ENCODE measurements around the gene GNG3. TPM values are rescaled to one million over a fixed set of nuclear protein-coding genes. Genes with fewer than 3 reads are reported as not detected.

Gene GNG3
- total and polyA plus RNA-seq, 3 experiments from 2014 or later, result 0.36 TPM; not detected in 2

- Histone ChIP-seq H3K36me3 (ENCODE audit: insufficient read depth, low read length) (peaks cover 63% of the 10 kb centered on the region), H3K4me1 (ENCODE audit: insufficient read depth, low read length) (peaks cover 32% of the 10 kb centered on the region), H3K9me3 (ENCODE audit: low read length) (no peaks in the 10 kb centered on the region), H3K27me3 (ENCODE audit: insufficient read depth, low read length, poor library complexity, severe bottlenecking) (no peaks in the 10 kb centered on the region), H3K4me3 (ENCODE audit: low read length) (no peak overlapping the region), H3K27ac (ENCODE audit: low read depth, low read length) (no peak overlapping the region)
- no peaks in the 10 kb centered on the region for H3K9me3 Mint-ChIP-seq
- CTCF ChIA-PET, result no interaction called here
- no peaks in the 10 kb centered on the region for H3K27me3 Mint-ChIP-seq
- H3K4me3 Mint-ChIP-seq, result peak overlapping the region in 1 of 7 donors; percentile 84
- DNase-seq, result no peak
- POLR2A ChIA-PET, result no interaction called here
- peak overlapping the region in 4 of 8 donors; percentile 34 to 73 (median 70) for H3K27ac Mint-ChIP-seq
- peaks cover 49 to 79% (median 66%) of the 10 kb centered on the region in 3 donors for H3K4me1 Mint-ChIP-seq
- H3K36me3 Mint-ChIP-seq, result peaks cover 30 to 86% (median 45%) of the 10 kb centered on the region in 3 donors
Measured at GRCh38 chr11:62721994-62722393, 14.5 kb downstream of the GNG3 start.

GRCh38 chr11:62724171-62724570, 16.7 kb downstream of the GNG3 start:
- Mint-ChIP-seq H3K4me1 (peaks cover 55 to 70% (median 69%) of the 10 kb centered on the region in 3 donors), H3K4me3 (peak overlapping the region; percentile 92 to 99 (median 98)), H3K9me3 (no peaks in the 10 kb centered on the region), H3K27ac (peak overlapping the region; percentile 44 to 97 (median 76)), H3K27me3 (peaks cover 0 to 3% of the 10 kb centered on the region in 2 donors), H3K36me3 (peaks cover 24 to 87% (median 38%) of the 10 kb centered on the region in 3 donors)
- ChIA-PET POLR2A (interaction anchor here (0.7 to 1.7 kb wide), 3 partner anchors 62 to 739 kb away, joined by 3 to 4 read pairs (median 4); no protein-coding TSS in a partner anchor), CTCF (interaction anchor here (1.1 to 2.8 kb wide), 3 partner anchors 9 to 62 kb away, joined by 3 to 10 read pairs (median 3); partner anchors contain the start of genes BSCL2 and GNG3)
- H3K4me1 ChIP-seq (ENCODE audit: insufficient read depth, low read length), result peaks cover 32% of the 10 kb centered on the region
- H3K9me3 ChIP-seq (ENCODE audit: low read length), result no peaks in the 10 kb centered on the region
- H3K4me3 ChIP-seq (ENCODE audit: low read length), result peak overlapping the region; percentile 63
- no peaks in the 10 kb centered on the region for H3K27me3 ChIP-seq (ENCODE audit: insufficient read depth, low read length, poor library complexity, severe bottlenecking)
- DNase-seq, result no peak
- peaks cover 49% of the 10 kb centered on the region for H3K36me3 ChIP-seq (ENCODE audit: insufficient read depth, low read length)
- no peak overlapping the region for H3K27ac ChIP-seq (ENCODE audit: low read depth, low read length)

GRCh38 chr11:62725646-62726045, 18.2 kb downstream of the GNG3 start:
- peak overlapping the region; percentile 90 for H3K27ac ChIP-seq (ENCODE audit: low read depth, low read length)
- Mint-ChIP-seq H3K9me3 (no peaks in the 10 kb centered on the region), H3K27me3 (peaks cover 0 to 3% of the 10 kb centered on the region in 2 donors), H3K4me3 (peak overlapping the region; percentile 92 to 99 (median 98)), H3K27ac (peak overlapping the region; percentile 90 to 99 (median 94)), H3K36me3 (peaks cover 14 to 76% (median 31%) of the 10 kb centered on the region in 3 donors), H3K4me1 (peaks cover 57 to 70% (median 69%) of the 10 kb centered on the region in 3 donors)
- no peaks in the 10 kb centered on the region for H3K9me3 ChIP-seq (ENCODE audit: low read length)
- ChIA-PET POLR2A (interaction anchor here (2.3 to 3.9 kb wide), 4 partner anchors 16 to 129 kb away, joined by 17 to 42 read pairs (median 26); partner anchors contain the start of genes BSCL2, GNG3 and POLR2G), CTCF (interaction anchor here (0.7 to 2.4 kb wide), 4 partner anchors 28 to 156 kb away, joined by 3 to 9 read pairs (median 4); partner anchors contain the start of gene ZBTB3)
- H3K4me3 ChIP-seq (ENCODE audit: low read length), result peak overlapping the region; percentile 63
- peaks cover 38% of the 10 kb centered on the region for H3K4me1 ChIP-seq (ENCODE audit: insufficient read depth, low read length)
- no peak for DNase-seq
- no peaks in the 10 kb centered on the region for H3K27me3 ChIP-seq (ENCODE audit: insufficient read depth, low read length, poor library complexity, severe bottlenecking)
- peaks cover 37% of the 10 kb centered on the region for H3K36me3 ChIP-seq (ENCODE audit: insufficient read depth, low read length)

- Histone ChIP-seq H3K4me3 (ENCODE audit: low read length) (peak overlapping the region; percentile 63), H3K9me3 (ENCODE audit: low read length) (no peaks in the 10 kb centered on the region), H3K27ac (ENCODE audit: low read depth, low read length) (peak overlapping the region; percentile 90), H3K27me3 (ENCODE audit: insufficient read depth, low read length, poor library complexity, severe bottlenecking) (no peaks in the 10 kb centered on the region), H3K36me3 (ENCODE audit: insufficient read depth, low read length) (peaks cover 30% of the 10 kb centered on the region), H3K4me1 (ENCODE audit: insufficient read depth, low read length) (peaks cover 42% of the 10 kb centered on the region)
- Mint-ChIP-seq H3K9me3 (no peaks in the 10 kb centered on the region), H3K4me3 (peak overlapping the region; percentile 92 to 99 (median 98)), H3K4me1 (peaks cover 56 to 69% (median 68%) of the 10 kb centered on the region in 3 donors), H3K27me3 (peaks cover 0 to 3% of the 10 kb centered on the region in 2 donors), H3K36me3 (peaks cover 9 to 72% (median 26%) of the 10 kb centered on the region in 3 donors), H3K27ac (peak overlapping the region; percentile 90 to 99 (median 94))
- ChIA-PET POLR2A (interaction anchor here (0.7 to 4.0 kb wide), 22 partner anchors 8 to 182 kb away, joined by 3 to 70 read pairs (median 6); partner anchors contain the start of genes BSCL2, C11orf98, CSKMT and GNG3), CTCF (interaction anchor here (0.7 to 2.4 kb wide), 10 partner anchors 10 to 184 kb away, joined by 3 to 13 read pairs (median 6); partner anchors contain the start of genes SLC3A2, TMEM179B and ZBTB3)
- peak in 1 of 5 donors; percentile 15 for DNase-seq
Measured at GRCh38 chr11:62726156-62726914, 18.9 kb downstream of the GNG3 start.

GRCh38 chr11:62726915-62727164, 19.4 kb downstream of the GNG3 start:
- no peak for DNase-seq
- Mint-ChIP-seq H3K4me3 (peak overlapping the region; percentile 92 to 99 (median 98)), H3K27ac (peak overlapping the region; percentile 88 to 99 (median 94)), H3K36me3 (peaks cover 9 to 69% (median 24%) of the 10 kb centered on the region in 3 donors), H3K27me3 (peaks cover 0 to 3% of the 10 kb centered on the region in 2 donors), H3K9me3 (no peaks in the 10 kb centered on the region), H3K4me1 (peaks cover 58 to 67% (median 66%) of the 10 kb centered on the region in 3 donors)
- H3K36me3 ChIP-seq (ENCODE audit: insufficient read depth, low read length), result peaks cover 25% of the 10 kb centered on the region
- H3K9me3 ChIP-seq (ENCODE audit: low read length), result no peaks in the 10 kb centered on the region
- POLR2A ChIA-PET, result interaction anchor here (0.6 to 4.0 kb wide), 34 partner anchors 10 to 1591 kb away, joined by 3 to 70 read pairs (median 6); partner anchors contain the start of genes B3GAT3, BSCL2, C11orf98 and CSKMT
- H3K27me3 ChIP-seq (ENCODE audit: insufficient read depth, low read length, poor library complexity, severe bottlenecking), result no peaks in the 10 kb centered on the region
- CTCF ChIA-PET, result interaction anchor here (1.0 to 3.6 kb wide), 12 partner anchors 10 to 302 kb away, joined by 3 to 13 read pairs (median 7); partner anchors contain the start of genes EEF1G, LBHD1, POLR2G and SLC3A2
- peak overlapping the region; percentile 99 for H3K4me3 ChIP-seq (ENCODE audit: low read length)
- peak overlapping the region; percentile 90 for H3K27ac ChIP-seq (ENCODE audit: low read depth, low read length)
- H3K4me1 ChIP-seq (ENCODE audit: insufficient read depth, low read length), result peaks cover 43% of the 10 kb centered on the region

GRCh38 chr11:62727165-62727871, 19.8 kb downstream of the GNG3 start, which contains the start of gene HNRNPUL2:
TSS of gene HNRNPUL2 (minus strand) at chr11:62727457. CDS start at chr11:62727156, 301 bp downstream.
- Mint-ChIP-seq H3K9me3 (no peaks in the 10 kb centered on the region), H3K36me3 (peaks cover 9 to 65% (median 19%) of the 10 kb centered on the region in 3 donors), H3K4me1 (peaks cover 54 to 62% (median 61%) of the 10 kb centered on the region in 3 donors), H3K27me3 (peaks cover 0 to 3% of the 10 kb centered on the region in 2 donors), H3K4me3 (peak within 1 kb of the TSS; percentile 92 to 99 (median 98)), H3K27ac (peak within 1 kb of the TSS; percentile 95 to 99 (median 98))
- peaks cover 43% of the 10 kb centered on the region for H3K4me1 ChIP-seq (ENCODE audit: insufficient read depth, low read length)
- no peaks in the 10 kb centered on the region for H3K27me3 ChIP-seq (ENCODE audit: insufficient read depth, low read length, poor library complexity, severe bottlenecking)
- POLR2A ChIA-PET, result interaction anchor here (0.5 to 4.0 kb wide), 37 partner anchors 10 to 1590 kb away, joined by 3 to 70 read pairs (median 6); partner anchors contain the start of genes B3GAT3, BSCL2, C11orf98 and CSKMT
- peak; percentile 98 to 99 (median 99) for DNase-seq
- peak within 1 kb of the TSS; percentile 90 for H3K27ac ChIP-seq (ENCODE audit: low read depth, low read length)
- H3K4me3 ChIP-seq (ENCODE audit: low read length), result peak within 1 kb of the TSS; percentile 99
- CTCF ChIA-PET, result interaction anchor here (0.8 to 3.6 kb wide), 15 partner anchors 11 to 303 kb away, joined by 3 to 13 read pairs (median 6); partner anchors contain the start of genes EEF1G, LBHD1, POLR2G and SLC3A2
- H3K9me3 ChIP-seq (ENCODE audit: low read length), result no peaks in the 10 kb centered on the region
- peaks cover 21% of the 10 kb centered on the region for H3K36me3 ChIP-seq (ENCODE audit: insufficient read depth, low read length)

GRCh38 chr11:62727872-62728170, 20.3 kb downstream of the GNG3 start:
- peaks cover 0 to 3% of the 10 kb centered on the region in 2 donors for H3K27me3 Mint-ChIP-seq
- Histone ChIP-seq H3K27ac (ENCODE audit: low read depth, low read length) (peak overlapping the region; percentile 90), H3K4me3 (ENCODE audit: low read length) (peak overlapping the region; percentile 99), H3K4me1 (ENCODE audit: insufficient read depth, low read length) (peaks cover 43% of the 10 kb centered on the region), H3K27me3 (ENCODE audit: insufficient read depth, low read length, poor library complexity, severe bottlenecking) (no peaks in the 10 kb centered on the region), H3K9me3 (ENCODE audit: low read length) (no peaks in the 10 kb centered on the region), H3K36me3 (ENCODE audit: insufficient read depth, low read length) (peaks cover 17% of the 10 kb centered on the region)
- no peaks in the 10 kb centered on the region for H3K9me3 Mint-ChIP-seq
- CTCF ChIA-PET, result interaction anchor here (0.8 to 3.6 kb wide), 14 partner anchors 11 to 303 kb away, joined by 3 to 13 read pairs (median 6); partner anchors contain the start of genes EEF1G, LBHD1, POLR2G and SLC3A2
- peak overlapping the region; percentile 93 to 99 (median 98) for H3K27ac Mint-ChIP-seq
- H3K4me1 Mint-ChIP-seq, result peaks cover 50 to 58% (median 57%) of the 10 kb centered on the region in 3 donors
- POLR2A ChIA-PET, result interaction anchor here (0.5 to 4.0 kb wide), 32 partner anchors 11 to 1590 kb away, joined by 3 to 70 read pairs (median 7); partner anchors contain the start of genes B3GAT3, BSCL2, C11orf98 and CSKMT
- peak; percentile 68 to 95 (median 92) for DNase-seq
- peak overlapping the region; percentile 92 to 99 (median 98) for H3K4me3 Mint-ChIP-seq
- peaks cover 5 to 61% (median 15%) of the 10 kb centered on the region in 3 donors for H3K36me3 Mint-ChIP-seq

Data from CD8-positive, alpha-beta memory T cell (primary cell).